DMS53 (cell line): ENCODE results near the gene GGA2.
A peak's percentile ranks its signal among the peaks of the same experiment; 100 is the strongest.
"Not testable (repeated sequence)": the region's sequence is repeated elsewhere in the genome, so short reads cannot be mapped to it uniquely, and the experiment has no call there.

Experiments
- DNase-seq: peaks from one replicate; lab custom pipeline; 2025; lab: John Stamatoyannopoulos, UW

The GGA2 gene, protein sequence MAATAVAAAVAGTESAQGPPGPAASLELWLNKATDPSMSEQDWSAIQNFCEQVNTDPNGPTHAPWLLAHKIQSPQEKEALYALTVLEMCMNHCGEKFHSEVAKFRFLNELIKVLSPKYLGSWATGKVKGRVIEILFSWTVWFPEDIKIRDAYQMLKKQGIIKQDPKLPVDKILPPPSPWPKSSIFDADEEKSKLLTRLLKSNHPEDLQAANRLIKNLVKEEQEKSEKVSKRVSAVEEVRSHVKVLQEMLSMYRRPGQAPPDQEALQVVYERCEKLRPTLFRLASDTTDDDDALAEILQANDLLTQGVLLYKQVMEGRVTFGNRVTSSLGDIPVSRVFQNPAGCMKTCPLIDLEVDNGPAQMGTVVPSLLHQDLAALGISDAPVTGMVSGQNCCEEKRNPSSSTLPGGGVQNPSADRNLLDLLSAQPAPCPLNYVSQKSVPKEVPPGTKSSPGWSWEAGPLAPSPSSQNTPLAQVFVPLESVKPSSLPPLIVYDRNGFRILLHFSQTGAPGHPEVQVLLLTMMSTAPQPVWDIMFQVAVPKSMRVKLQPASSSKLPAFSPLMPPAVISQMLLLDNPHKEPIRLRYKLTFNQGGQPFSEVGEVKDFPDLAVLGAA

DNA sequence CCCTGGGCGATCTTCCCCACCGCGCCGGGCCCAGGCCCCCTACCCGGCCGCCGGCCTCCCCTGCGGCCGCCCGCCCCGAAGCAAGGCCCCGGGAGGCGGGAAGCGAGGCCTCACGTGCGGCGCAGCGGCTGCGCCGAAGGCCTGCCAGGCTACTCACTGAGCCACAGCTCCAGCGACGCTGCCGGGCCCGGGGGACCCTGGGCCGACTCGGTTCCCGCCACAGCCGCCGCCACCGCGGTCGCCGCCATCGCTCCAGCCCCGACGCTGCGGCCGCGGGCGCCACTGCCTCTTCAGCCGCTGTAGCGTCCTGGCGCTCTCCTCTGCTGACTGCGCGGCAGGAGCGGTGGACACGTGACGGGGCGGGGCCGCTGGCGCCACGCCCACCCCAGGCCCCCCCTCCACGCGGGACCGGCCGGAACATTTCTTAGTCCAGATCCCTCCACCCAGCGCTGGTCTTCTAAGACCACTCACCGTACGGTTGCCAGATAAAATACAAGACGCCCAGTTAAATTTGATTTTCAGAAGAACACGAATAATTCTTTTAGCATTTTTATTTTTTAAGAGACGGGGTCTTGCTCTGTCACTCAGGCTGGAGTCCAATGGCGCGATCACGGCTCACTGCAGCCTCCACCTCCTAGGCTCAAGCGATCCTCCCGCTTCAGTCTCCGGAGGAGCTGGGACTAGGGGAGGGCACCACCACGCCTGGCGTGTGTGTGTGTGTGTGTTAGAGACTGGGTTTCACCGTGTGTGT is at the start of gene GGA2:
Gene GGA2, minus strand, starts transcription at position 331 of the 751 bp plus-strand sequence. Its CDS starts 83 bp downstream, at position 248.
- peak; percentile 85 for DNase-seq

DNA sequence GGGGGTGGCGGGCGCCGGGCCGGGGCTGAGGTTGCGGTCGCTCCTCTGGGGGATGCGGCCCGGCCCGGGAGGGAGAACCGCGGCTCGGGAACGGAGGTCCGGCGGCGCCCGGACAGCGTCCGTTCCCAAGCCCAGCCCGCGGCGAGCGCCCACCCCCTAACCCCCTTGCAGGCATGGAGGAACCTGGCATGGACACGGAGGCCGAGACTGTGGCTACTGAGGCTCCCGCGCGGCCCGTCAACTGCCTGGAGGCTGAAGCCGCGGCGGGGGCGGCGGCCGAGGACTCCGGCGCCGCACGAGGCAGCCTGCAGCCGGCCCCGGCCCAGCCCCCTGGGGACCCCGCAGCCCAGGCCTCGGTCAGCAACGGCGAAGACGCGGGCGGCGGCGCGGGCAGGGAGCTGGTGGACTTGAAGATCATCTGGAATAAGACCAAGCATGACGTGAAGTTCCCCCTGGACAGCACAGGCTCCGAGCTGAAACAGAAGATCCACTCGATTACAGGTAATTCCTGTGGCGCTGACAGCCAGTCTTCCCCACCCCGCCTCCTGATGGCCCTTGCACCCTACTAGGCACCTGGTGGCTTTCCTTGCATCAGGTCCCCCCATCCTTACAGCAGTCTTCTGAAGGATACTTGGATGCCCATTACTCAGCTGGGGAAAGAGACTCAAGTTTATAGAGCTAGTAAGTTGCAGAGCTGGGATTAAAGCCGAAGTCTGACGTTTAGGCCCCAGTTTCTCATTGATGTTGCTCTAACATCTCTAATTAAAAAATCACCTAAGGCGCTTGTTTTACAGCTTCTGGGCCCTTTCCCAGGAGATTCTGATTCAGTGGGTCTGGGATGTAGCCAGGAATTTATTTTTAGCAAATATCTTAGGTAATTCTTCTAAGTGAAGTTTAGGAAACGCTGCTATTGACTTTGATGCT is 47.7 kb upstream of the GGA2 start:
- DNase-seq, result peak; percentile 46

DNA sequence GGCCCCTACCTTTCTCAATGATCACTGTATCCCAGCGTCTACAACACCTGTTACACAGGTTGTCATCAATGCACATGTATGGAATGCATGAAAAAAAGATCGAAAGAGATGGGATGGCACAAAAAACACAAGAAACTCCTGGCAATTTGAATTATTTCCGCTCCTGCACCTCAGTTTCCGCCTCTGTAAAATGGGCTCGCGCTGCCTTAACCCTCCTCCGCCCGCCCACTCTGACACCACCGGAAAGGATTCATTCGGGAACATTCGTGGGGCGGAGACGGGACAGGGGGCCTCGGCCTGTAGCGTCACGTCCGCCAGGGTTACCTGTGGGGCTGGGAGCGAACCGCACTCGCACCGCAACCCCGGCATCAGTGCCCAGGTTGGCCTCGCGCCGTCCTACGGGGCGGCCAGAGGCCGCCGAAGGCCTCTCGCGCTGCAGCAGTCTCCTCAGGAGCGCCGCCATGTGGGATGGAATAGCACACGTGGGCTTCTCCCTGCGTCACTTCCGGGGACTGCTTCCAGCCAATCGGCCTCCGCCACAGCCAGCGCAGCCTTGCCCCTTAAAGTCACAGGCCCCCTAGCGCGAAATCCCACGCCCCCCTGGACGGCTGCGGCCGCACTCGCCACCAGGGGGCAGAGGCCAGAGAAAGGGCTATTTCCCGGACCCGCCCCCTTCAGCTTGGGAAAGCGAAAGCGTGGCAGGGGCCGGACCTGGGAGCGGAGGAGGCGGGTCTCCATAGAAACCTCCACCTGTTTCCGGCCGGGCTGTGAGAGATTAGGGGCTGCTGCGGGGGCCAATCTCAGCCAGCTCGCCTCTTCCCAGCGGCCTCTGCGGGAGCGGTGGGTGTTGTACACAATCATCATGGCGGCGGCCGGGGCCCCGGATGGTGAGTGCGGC is 46.8 kb upstream of the GGA2 start, which contains the start of the genes EARS2 and UBFD1:
Gene EARS2, minus strand, starts transcription at position 470 of the 898 bp plus-strand sequence. Its CDS starts 7 bp downstream, at position 463.
Gene UBFD1, plus strand, starts transcription at position 847 of the 898 bp plus-strand sequence. Its CDS starts 16 bp downstream, at position 863.
- DNase-seq, result peak; percentile 98

DNA sequence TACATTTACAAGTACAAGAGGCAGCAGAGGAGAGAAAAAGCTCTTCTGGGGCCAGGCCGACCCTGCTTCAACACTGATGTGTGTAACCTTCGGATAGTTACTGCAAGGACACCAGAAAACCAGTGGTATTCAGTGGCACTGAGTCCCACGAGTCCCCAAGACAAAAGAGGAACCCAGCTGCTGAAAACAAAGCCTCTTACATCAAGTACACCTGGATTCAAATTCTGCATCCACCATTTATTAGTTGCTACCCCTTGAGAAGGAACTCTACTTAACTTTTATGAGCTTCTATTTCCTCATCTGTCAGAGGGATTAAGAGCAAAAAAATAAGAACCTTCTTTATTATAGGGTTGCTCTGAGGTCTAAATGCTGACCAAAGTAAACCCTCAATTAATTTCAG is 44.2 kb upstream of the GGA2 start:
- DNase-seq, result no peak

DNA sequence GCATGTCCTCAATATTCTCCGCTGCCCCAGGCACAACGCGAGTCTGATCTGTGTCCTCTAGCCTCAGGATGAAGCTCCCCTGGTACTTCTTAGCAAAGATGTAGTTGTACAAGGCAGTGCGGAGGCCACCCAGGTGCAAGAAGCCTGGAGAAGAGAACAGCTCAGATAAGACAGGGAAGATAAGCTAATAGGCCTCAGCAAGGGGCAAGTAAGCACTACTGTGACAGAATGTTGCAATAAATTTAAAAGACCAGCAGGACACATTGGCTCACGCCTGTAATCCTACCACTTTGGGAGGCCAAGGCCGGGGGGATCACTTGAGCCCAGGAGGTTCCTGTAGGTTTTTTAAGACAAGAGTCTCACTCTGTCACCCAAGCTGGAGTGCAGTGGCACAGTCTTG is 41.9 kb upstream of the GGA2 start:
- DNase-seq, result no peak

DNA sequence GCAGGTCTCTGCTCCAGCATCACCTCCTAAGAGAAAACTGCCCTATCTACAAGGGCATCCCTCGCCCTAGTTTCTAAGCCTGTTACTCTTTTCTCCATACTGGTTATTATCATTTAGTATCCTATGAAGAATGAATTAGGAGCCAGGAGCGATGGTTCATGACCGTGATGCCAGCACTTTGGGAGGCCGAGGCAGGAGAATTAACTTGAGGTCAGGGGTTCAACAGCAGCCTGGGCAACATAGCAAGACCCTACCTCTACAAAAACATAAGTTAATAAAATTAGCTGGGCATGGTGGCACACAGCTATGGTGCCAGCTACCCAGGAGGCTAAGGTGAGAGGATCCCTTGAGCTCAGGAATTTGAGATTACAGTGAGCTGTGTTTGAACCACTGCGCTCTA is 39.6 kb upstream of the GGA2 start:
- no peak for DNase-seq

DNA sequence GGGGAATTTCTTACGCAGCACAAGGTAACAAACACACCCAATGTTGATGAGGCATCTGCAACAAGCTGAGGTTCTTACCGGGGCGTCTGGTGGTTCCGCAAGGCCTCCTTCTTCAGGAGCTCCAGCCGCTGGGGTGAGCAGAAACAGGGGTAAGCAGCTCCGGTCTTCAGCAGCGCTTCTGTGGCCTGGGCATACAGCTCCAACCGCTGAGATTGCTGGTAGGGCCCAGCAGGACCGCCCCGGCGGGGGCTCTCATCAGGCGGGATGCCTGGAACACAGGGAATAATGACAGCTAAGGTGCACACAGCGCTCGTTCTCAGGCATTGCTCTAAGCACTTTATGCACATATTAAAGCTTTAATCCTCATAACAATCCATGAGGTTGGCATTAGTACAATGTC is 34.1 kb upstream of the GGA2 start:
- DNase-seq, result no peak

DNA sequence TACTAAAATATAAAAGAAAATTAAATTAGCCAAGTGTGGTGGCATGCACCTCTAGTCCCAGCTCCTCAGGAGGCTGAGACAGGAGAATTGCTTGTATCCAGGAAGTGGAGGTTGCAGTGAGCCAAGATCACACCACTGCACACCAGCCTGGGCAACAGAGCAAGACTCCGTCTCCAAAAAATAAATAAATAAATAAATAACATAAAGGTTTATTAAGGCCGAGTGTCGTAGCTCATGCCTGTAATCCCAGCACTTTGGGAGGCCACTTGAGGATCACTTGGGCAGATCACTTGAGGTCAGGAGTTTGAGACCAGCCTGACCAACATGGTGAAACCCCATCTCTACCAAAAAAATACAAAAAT is 30.5 kb upstream of the GGA2 start:
- DNase-seq, result not testable (repeated sequence)

DNA sequence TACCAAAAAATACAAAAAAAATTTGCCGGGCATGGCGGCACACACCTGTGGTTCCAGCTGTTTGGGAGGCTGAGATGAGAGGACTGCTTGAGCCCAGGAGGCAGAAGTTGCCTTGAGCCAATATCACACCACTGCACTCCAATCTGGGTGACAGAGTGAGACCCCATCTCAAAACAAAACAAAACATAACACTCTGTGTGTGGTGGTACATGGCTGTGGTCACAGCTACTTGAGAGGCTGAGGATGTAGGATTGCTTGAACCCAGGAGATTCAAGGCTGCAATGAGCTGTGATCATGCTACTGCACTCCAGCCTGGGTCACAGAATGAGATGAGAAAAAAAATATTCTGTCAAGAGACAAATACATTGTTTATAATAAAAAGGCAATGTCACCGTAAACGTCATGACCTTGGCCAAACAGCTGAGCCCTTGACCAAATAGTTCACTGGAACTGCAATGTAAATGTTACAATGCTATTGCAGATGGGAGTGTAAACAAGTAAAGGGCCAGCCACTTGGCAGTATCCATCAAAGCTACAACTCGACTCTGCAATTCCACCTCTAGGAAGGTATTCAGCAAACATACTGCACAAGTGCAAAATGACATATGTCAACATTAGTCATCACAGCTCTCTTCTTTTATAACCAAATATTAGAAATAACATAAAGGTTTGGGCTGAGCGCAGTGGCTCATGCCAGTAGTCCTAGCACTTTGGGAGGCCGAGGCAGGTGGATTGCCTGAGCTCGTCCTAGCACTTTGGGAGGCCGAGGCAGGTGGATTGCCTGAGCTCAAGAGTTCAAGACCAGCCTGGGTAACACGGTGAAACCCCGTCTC is 29.9 kb upstream of the GGA2 start:
- peak; percentile 97 for DNase-seq

DNA sequence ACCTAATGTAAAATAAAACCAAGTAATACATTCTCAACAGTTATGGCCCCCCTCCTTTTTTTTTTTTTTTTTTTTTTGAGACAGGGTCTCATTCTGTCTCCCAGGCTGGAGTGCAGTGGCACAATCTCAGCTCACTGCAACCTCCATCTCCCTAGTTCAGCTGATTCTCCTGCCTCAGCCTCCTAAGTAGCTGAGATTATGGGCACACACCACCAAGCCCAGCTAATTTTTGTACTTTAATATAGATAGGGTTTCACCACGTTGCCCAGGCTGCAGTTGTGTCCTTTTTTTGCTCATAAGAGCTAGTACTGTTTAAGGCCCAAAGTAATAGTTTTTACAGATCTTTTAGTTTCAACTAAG is 28.6 kb upstream of the GGA2 start:
- no peak for DNase-seq

DNA sequence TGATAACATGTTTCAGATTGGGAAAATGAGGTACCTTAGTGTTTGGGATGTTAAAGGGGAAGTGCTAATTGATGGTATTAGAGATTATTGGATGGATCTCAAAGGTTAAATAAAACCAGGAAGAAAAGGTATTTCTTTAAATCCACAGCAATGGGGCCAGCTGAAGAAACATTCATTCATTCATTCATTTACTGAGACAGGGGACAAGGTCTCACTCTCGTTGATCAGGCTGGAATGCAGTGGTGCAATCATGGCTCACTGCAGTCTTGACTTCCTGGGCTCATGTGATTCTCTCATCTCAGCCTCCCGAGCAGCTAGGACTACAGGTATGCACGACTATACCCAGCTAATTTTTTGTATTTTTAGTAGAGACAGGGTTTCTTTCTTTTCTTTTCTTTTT is 27.1 kb upstream of the GGA2 start:
- DNase-seq, result no peak

DNA sequence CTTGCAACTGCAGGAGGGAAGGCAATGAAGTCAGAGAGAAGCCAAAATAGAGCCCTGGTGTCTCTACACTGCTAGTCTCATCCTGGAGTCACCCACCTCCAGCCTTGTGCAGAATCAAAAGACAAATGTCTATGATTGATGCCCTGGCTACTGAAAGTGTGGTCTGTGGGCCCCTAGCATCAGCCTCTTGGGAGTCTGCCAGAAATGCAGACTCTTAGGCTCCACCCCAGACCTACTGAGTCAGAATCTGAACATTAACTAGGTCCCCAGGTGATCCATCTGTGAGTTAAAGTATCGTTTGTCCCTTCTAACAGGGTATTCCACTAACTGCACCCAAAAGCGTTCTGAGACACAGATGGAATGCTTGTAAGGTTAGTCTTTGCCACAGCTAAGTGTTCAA is 25.6 kb upstream of the GGA2 start:
- DNase-seq, result no peak

DNA sequence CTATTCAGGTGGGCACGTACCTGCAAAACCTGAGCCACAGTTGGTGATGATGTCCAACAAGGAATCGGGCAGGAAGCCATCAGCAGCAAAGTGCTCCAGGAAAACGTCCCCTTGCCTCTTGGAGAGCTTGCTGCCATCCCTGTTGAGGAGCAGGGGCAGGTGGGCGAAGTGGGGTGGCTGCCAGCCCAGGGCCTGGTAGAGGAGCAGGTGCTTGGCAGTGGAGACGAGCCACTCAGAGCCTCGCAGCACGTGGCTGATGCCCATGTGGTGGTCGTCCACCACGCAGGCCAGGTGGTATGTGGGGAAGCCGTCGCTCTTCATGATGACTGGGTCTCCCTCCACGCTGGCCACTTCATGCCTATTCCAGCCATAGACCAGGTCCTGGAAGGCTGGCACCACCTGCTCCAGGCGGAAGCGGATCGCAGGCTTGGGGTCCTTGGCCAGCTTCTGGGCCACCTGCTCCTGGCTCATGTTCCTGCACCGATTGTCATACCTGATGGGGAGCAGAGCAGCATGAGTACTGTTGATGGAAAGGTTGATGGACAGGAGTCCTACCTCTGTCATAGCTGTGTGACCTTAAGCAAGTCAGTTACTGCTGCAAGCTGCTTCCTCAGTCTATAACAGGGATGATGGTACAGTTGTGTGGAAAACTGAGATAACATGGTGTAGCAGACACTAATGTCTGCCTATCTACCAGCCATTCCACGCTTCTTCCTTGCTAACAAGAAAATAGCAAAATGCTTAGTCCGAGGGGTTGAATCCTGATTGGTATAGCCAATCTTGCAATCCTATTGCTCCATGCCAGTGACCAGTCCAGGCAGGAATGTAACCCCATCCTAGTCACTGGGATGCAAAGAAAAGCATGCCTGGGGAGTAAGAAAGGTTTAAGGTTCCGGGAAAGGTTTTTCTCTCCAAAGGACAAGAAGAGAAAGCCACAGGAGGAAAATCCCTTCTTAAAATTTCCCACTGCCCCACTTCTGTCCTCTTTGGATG is 24.9 kb upstream of the GGA2 start:
- no peak for DNase-seq

DNA sequence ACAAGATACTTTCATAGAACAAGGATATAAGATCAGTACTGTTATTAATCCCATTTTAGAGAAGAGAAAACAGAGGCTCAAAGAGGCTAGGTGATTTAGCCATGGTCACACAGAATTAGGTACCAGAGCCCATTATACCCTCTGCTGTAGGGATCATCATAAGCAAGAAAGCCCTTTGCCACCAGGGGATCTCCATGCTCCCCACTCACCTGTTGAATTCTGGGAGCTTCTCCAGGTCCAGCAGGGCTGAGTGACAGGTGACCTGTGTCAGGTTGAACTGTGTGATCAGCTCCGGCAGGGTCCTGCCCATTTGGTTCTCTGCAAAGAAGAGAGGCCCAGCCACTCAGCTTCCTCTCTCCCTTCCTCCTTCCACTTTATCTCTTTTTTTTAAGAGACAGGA is 22.2 kb upstream of the GGA2 start:
- no peak for DNase-seq

DNA sequence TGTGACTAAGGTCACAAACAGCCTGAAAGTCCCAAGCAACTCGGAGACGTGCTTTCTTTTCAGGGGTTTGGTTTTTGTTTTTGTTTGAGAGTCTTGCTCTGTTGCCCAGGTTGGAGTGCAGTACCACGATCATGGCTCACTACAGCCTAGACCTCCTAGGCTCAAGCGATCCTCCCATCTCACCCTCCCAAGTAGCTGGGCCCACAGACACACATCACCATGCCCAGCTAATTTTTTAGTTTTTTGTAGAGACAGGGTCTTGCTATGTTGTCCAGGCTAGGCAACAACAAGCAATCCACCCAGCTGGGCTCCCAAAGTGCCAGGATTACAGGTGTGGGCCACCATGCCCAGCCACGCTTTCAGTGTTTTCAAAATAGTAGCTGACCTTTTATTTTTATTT is 19.8 kb upstream of the GGA2 start:
- DNase-seq, result no peak

DNA sequence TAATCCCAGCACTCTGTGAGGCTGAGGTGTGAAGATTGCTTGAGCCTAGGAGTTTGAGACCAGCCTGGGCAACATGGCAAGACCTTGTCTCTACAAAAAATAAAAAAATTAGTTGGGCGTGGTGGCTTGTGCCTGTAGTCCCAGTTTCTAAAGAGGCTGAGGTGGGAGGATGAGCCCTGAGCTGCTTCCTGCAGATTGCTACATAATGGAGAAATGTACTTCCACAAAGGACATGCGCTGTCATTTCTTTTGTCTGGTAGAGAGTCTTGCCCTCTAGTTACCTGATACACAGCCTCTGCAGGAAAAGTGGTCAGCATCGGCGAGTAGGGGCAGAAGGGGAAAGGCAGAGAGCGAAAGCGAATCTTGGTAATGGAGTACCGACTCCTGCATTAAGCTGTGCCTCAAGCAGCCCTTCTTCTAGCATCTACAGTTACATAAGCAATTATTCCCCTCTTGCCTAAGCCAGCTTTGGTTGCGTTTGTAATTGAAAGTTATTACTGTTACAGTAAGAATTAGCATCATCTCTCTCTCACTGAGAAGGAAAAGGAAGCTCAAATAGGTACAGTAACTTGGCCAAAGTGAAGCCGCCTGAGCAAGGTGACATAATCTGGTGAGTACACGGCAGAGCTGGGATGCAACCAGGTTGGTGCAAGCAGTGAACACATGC is 18.5 kb upstream of the GGA2 start:
- DNase-seq, result no peak

DNA sequence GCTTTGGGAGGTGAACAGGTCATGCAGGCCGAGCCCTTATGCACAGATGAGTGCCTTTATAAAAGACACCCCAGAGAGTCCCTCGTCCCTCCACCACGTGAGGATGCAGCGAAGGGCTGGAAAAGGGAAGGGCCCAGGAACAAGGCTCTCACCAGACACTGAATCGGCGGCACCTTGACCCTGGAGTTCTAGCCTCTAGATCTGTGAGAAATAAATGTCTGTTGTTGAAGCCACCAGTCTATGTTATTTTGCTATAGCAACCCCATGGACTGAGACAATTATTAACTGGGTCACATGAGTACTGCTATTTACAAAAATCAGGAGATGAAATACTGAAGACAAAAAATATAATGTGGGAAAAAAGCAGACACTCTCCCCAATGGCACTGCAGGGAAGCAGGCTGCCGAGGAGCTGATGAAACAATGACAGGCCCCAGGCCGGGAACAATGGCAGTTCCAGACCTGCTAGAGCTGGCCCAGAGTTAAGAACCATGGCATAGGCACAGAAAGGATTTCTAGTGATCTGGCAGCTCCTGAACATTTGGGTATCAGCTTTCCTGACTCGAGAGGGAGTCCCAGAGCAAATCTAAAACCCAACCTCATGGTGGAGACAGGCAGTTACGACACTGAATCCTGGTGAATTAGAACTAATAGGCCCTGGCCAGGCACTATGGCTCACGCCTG is 17.8 kb upstream of the GGA2 start:
- peak; percentile 50 for DNase-seq
